Left ventricle myocardium superior (tissue), 1 donor: ENCODE results near the gene MREG. TPM values are rescaled to one million over a fixed set of nuclear protein-coding genes. Genes with fewer than 3 reads are reported as not detected.

Experiments
- ATAC-seq: fragments of 200-7000 bp; cut with Tn5 transposase; one replicate; pipeline ENCODE4 v1.9.1; 2020; ENCODE audit warnings: mild to moderate bottlenecking, moderate library complexity
- DNase-seq: peaks from one replicate; pipeline ENCODE4 v3.0.0-alpha.2; 2020
- intact Hi-C: fragments of 100-400 bp; cut with micrococcal nuclease; formaldehyde crosslinking; loops from one replicate; pipeline ENCODE4 v1.11.0; 2022
- long read RNA-seq: library from polyadenylated mRNA; unstranded; transcript quantifications from one replicate; pipeline ENCODE4 v2.0.0, GENCODE V29; 2021
- total RNA-seq: library from RNA; stranded (reverse); fragmentation: NEBNext Ultra II Directional; extraction: Animal tissue kit (Norgen Biotek cat#: 25700); gene quantifications from one replicate; pipeline ENCODE4 v1.2.1, GENCODE V29; 2021
- donor health status: DM: no; HTN: yes; CAD: no; lungs with severe emphysema.

Gene MREG
- 0.84 TPM for total RNA-seq
- long read RNA-seq, result 0 reads

- intact Hi-C loops, result no loop called here
- ATAC-seq, result peak; percentile 86
These were observed at the start of gene MREG for GRCh38 chr2:216013080-216013909. Gene MREG, minus strand, starts transcription at chr2:216013551. Its CDS starts 224 bp downstream, at chr2:216013327.

DNA sequence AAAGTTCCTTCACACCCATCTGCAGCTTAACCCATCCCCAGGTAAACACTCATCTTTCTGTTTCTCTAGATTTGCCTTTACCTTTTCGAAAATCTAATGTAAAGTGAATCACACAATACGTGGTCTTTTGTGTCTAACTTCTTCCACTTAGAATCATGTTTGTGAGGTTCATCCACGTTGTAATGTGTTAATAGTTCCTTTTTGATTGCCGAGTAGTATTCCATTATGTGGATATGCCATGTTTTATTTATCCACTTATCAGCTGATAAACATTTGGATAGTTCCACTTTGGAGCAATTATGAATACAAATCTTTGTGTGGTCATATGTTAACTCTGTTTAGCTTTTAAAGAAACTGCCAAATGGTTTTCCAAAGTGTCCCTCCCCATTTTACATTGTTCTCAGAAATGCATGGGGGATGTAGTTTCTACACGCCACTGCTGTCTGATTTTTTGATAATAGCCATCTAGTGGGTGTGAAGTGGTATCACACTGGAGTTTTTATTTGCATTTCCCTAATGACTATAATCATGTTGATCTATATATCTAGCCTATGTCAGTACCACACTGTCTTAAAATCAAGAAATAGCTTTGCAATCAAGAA is 46.0 kb upstream of the MREG start:
- DNase-seq (no peak), ATAC-seq (no peak)
- intact Hi-C loops, result no loop called here

More at GRCh38 chr2:216013080-216013909, at the start of gene MREG:
- peak; percentile 77 for DNase-seq

GRCh38 chr2:216057688-216058193 is 44.4 kb upstream of the MREG start:
- DNase-seq (no peak), ATAC-seq (no peak)
- intact Hi-C loops, result no loop called here

DNA sequence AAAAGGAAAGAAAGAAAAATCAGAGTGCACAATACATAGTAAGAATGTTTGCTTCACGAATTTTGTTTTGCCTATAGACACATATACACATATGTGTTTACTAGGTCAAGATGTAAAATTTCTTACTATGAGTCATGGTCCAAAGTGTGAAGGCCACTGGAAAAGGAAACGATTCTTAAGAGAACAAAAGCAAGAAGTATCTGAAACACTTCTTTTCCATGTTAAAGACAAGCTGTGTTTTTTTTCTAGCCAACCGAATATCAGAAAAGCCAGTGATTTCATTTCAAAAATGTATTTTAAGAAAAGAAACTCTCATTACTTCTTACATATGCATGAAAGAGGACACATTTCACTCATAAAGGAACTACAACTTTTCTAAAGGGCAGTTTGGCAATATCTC is 43.4 kb upstream of the MREG start:
- no peak for DNase-seq

DNA sequence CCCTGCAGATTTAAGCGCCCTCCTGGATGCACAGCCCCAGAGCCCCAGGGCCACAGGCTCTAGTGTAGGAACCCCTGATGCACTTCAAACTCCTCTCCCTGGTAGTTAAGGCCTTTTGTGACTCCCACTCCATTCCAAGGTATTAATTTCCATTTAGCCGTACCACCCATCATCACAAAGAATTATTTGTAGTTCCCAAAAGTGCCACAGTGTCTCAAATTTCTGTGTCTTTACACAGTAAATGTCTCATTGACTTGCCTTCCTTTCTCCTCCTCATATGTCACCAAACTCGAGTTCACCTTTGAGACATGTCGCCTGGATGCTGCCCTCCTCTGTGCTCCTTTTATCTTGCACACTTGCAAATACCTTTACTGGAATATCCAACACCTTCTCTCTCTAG is 42.3 kb upstream of the MREG start:
- intact Hi-C loops, result no loop called here
- ATAC-seq (no peak), DNase-seq (no peak)

More for the DNA sequence above, 43.4 kb upstream of the MREG start:
- intact Hi-C loops, result no loop called here
- ATAC-seq, result no peak

DNA sequence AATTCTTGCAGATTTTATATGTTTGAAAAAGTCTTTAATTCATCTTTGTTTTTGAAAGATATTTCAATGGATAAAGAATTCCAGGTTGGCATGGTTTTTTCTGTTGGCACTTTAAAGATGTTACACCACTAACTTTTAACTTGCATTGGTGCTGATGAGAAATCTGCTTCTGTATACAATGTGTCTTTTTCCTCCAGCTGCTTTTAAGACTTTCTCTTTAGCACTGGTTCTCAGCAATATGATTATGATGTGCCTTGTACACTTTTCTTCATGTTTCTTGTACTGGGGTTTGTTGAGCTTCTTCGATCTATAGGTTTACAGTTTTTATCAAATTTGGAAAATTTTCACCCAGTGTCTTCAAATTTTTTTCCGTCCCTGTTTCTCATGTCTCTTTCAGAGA is 39.1 kb upstream of the MREG start:
- DNase-seq, result no peak
- ATAC-seq, result no peak
- intact Hi-C loops, result no loop called here

DNA sequence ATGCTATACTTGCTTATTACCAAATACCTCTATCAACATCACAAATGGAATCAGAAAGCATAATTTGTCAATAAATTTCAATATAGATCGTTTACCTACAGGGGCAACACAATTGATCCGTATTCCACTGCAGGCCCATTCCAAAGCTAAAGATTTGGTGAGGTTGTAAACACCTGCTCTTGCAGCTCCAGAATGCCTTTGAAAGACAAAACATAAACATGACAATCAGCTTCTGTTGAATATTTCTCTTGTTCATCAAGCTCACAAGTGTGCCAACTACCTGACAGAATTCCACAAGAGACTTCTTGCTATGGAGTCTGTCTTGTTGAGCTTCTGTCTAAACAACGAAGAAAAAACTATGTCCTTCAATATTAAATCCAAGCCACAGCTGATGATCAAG is 38.0 kb upstream of the MREG start:
- DNase-seq (no peak), ATAC-seq (no peak)
- intact Hi-C loops, result no loop called here

- ATAC-seq (no peak), DNase-seq (no peak)
- intact Hi-C loops, result no loop called here
These were observed 36.1 kb upstream of the MREG start for GRCh38 chr2:216049452-216049851.

DNA sequence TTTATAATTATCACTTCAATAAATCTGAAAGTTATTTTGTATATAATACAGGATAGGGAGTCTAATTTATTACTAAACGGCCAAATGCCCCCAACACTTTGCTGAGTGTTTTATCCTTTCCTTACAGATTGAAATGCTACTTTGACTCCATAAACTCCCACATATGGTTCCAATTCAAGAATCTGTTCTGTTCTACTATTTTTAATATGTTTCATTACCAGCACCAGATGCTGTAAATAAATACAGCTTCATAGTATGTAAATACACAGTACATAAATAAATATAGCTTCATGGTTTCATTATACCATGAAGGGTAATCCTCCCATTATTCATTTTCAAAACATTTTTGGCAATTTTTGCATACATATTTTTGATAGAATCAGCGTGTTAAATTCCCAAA is 34.0 kb upstream of the MREG start:
- intact Hi-C loops, result no loop called here
- no peak for DNase-seq
- ATAC-seq, result no peak

DNA sequence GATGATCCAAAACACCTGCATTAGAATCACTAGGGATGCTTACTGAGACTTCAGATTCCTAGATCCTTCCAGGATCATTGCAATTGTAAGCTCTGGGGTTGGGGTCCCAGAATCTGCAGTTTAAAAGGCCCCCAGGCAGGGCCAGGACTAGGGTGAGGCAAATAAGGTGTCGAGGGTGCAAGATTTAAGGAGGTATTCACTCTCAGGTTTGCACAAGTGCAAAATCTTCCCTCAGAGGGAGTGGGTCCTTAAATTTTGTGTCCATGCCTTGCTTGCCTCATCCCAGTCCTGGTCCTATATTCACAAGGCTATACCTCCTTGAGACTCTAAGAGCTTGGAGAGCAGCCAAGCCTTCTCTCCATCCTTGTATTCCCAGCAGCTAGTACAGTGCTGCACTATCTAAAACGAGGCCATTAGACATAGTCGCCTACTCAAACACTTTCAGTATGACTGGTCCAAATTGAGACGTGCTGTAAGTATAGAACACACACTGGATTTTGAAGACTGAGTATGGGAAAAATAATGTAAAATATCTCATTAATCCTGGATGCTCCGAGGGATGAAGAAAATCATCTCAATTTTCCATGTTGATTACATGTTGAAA is 31.6 kb upstream of the MREG start:
- intact Hi-C loops, result no loop called here
- no peak for ATAC-seq
- DNase-seq, result no peak

DNA sequence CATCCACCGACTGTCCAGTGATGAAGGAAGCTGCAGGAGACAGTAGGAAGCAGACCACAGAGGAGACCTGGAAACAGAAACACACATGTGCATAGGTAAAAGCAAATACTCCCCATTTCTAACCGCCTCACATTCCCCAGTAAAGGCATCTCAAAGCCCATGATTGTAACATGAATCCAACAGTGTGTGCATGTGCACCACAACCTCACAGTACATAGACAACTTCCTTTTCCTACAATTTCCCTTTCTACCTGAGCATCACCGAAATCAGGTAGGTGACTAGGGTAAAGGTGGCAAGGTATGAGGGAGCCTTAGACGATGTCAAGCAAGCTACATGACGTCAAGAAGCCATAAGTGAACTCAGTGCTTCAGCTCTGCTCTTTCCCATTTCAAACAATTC is 30.6 kb upstream of the MREG start:
- ATAC-seq, result no peak
- DNase-seq, result no peak
- intact Hi-C loops, result no loop called here

GRCh38 chr2:216041438-216041837 is 28.1 kb upstream of the MREG start:
- intact Hi-C loops, result no loop called here
- DNase-seq (no peak), ATAC-seq (no peak)

DNA sequence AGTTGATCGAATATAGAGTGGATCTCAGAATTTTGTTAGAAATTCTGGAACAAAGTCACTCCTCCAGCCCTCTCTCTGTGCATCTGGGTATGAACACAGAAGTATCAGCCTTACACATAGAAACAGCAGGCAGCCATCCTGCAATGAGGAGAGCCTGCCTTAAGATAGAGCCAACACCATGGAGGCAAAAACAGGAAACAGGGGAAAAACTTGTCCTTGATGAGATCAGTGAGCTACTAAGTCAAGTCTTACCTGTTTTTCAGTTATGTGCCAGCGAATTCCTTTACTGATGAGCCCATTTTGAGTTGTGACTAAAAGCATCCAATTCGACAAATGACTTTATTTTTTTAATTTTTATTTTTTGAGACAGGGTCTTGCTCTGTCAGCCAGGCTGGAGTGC is 26.6 kb upstream of the MREG start:
- intact Hi-C loops, result no loop called here
- ATAC-seq (no peak), DNase-seq (no peak)

DNA sequence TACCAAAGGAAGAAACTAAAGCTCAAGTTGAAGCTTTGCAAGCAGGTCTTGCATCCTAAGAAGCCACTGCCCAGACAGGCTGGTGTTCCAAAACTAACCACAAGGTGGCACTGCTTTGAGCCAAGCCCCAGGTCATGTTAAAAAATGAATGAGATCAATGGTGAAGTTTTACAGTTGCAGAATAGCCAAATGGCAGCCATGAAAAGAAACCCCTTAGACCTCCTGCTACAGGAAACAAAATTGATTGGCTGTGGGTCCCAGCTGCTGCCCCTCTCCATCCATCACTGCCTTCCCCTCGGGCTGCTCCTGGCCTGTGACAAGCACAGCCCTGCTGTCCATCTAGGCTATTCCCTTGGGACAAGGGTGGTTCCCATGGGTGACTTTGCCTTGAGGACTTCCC is 20.7 kb upstream of the MREG start:
- intact Hi-C loops, result no loop called here
- peak; percentile 48 for DNase-seq
- peak; percentile 63 for ATAC-seq

GRCh38 chr2:216033403-216033802 is 20.1 kb upstream of the MREG start:
- ATAC-seq, result no peak
- no peak for DNase-seq
- intact Hi-C loops, result no loop called here

DNA sequence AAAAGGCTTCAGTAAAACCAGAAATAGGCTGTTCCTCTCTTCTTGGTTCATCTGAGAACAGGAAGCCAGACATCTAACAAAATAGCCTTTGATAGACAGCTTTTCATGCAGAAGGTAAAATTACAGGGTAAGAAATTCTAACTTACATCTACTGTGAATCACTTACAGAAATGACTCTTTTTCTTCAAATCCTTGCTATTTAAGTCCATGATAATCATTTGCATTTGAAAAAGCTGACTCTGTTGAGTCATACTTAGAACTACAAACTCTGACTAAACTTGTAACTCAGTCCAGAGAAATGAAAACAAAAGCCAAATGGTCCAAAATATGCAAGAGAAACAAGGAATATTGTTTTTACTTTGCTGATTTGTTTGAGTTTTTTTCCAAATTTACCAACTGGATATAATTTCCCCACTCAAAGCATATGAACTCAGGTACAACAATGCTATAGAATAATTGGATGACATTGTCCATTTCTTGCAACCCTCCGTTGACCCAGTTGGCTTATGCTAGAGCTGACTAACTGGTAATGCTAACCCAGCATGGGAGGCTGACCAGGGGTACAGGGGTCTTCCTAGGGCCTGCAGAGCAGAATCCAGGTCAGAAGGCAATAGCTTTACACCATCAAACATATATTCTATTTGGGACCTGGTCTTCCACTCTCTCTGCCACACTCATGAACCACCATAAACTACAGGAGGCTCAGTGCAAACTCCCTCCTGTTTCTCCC is 18.8 kb upstream of the MREG start:
- intact Hi-C loops, result no loop called here
- no peak for DNase-seq
- no peak for ATAC-seq

DNA sequence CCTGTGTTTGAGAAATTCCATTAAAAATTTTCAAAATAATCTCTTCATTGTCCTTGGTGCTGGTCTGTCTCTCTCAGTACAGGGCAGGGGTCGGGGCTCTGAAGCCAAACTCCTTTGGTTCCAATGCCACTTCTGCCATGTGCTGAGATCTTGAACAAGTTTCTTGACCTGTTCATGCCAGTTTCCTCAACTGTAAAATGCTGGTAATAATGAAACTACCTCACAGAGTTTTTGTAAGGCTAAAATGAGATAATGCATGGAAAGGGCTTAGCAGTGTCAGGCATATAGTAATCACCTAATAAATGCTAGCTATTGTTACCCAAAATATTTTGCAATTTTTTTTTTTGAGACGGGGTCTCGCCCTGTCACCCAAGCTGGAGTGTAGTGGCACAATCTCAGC is 16.9 kb upstream of the MREG start:
- DNase-seq, result no peak
- ATAC-seq, result no peak
- intact Hi-C loops, result no loop called here

- ATAC-seq (no peak), DNase-seq (no peak)
- intact Hi-C loops, result no loop called here
These were observed 16.2 kb upstream of the MREG start for GRCh38 chr2:216029416-216030129.

- intact Hi-C loops, result no loop called here
- ATAC-seq (no peak), DNase-seq (no peak)
These were observed 11.5 kb upstream of the MREG start for GRCh38 chr2:216024779-216025336.
